ENCODE results near the gene FLNA.
"Not testable (repeated sequence)": the region's sequence is repeated elsewhere in the genome, so short reads cannot be mapped to it uniquely, and the experiment has no call there.

- TF ChIP-seq, protein P1, sequence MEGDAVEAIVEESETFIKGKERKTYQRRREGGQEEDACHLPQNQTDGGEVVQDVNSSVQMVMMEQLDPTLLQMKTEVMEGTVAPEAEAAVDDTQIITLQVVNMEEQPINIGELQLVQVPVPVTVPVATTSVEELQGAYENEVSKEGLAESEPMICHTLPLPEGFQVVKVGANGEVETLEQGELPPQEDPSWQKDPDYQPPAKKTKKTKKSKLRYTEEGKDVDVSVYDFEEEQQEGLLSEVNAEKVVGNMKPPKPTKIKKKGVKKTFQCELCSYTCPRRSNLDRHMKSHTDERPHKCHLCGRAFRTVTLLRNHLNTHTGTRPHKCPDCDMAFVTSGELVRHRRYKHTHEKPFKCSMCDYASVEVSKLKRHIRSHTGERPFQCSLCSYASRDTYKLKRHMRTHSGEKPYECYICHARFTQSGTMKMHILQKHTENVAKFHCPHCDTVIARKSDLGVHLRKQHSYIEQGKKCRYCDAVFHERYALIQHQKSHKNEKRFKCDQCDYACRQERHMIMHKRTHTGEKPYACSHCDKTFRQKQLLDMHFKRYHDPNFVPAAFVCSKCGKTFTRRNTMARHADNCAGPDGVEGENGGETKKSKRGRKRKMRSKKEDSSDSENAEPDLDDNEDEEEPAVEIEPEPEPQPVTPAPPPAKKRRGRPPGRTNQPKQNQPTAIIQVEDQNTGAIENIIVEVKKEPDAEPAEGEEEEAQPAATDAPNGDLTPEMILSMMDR (IDR thresholded peaks at IDR 0.05), result not testable (repeated sequence)
- TF ChIP-seq REST (IDR thresholded peaks at IDR 0.05; ENCODE audit: insufficient read depth in 1 of 2, low read depth in 2 of 2, low read length in 1 of 2), result not testable (repeated sequence)
Observed at GRCh38 chrX:154388649-154389048, 14.2 kb upstream of the FLNA start.
